ENCODE data around the gene PRSS57.
"Not testable (repeated sequence)": the region's sequence is repeated elsewhere in the genome, so short reads cannot be mapped to it uniquely, and the experiment has no call there.

Gene PRSS57

DNA sequence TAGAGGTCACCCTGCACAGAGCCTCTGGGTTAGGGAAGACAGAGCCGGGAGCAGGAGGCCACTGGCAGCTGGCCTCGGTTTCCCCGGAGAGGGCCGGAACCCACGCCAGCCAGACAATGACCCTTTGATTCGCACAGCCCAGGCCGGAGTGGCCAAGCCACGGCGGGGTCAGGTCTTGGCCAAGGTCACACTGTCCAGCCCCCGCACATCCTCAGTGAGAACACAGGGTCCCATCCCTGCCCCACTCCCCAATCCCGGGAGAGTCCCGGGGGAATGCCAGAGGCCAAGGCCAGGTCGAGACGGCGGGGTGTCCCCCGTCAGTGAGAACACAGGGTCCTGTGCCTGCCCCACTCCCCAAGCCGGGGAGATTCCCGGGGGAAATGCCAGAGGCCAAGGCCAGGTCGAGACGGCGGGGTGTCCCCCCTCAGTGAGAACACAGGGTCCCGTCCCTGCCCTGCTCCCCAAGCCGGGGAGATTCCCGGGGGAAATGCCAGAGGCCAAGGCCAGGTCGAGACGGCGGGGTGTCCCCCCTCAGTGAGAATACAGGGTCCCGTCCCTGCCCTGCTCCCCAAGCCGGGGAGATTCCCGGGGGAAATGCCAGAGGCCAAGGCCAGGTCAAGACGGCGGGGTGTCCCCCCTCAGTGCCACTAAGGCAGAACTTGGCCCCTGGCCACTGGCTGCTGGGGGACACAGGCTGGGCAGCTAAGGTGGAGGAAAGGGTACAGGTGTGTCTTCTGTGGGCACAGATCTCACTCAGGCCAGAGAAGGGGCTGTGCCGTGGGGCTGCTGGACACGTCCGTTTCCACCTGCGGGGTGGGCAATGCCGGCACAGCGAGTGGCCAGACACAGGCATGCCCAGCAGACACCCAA lies 20.7 kb downstream of the PRSS57 start:
- no peak for DNase-seq (ENCODE audit: low read depth)

DNA sequence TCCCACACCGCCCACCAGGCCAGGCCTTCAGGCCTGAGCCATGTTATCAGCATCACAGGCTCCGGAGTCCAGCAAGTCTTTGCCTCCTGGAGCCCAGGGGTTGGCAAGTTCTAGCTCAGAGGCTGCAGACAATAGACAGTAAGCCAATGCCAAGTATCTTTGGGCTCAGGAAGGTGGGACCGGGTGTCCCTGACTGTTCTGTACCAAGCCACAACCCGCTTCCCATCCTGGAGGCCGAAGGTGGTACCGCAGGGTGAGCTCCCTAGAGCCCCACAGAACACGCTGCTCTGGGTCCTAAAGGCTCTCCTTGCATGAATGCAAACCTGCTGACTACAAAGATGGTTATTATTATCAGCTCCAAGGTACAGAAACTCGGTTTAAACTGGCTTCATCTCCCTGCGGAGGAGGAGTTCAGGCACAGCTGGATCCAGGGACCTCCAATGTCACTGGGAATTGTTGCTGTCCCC lies 24.6 kb downstream of the PRSS57 start:
- DNase-seq (ENCODE audit: low read depth), result no peak

DNA sequence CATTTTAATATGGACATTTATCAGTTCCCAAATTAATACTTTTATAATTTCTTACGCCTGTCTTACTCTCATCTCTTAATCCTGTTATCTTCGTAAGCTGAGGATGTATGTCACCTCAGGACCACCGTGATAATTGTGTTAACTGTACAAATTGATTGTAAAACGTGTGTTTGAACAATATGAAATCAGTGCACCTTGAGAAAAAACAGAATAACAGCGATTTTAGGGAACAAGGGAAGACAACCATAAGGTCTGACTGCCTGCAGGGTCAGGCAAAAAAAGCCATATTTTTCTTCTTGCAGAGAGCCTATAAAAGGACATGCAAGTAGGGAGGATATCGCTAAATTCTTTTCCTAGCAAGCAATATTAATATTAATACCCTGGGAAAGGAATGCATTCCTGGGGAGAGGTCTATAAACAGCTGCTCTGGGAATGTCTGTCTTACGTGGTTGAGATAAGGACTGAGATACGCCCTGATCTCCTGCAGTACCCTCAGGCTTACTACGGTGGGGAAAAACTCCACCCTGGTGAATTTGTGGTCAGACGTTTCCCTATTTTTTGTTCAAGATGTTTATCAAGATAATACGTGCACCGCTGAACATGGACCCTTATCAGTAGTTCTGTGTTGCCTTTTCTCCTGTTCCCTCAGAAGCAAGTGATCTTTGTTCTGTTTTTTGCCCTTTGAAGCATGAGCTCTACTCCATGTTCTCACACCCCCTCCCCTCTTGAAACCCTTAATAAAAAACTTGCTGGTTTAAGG lies 26.4 kb downstream of the PRSS57 start:
- DNase-seq (ENCODE audit: low read depth), result peak; percentile 22

GRCh38 chr19:666985-667573 lies 28.2 kb downstream of the PRSS57 start:
- DNase-seq (ENCODE audit: low read depth), result not testable (repeated sequence)

DNA sequence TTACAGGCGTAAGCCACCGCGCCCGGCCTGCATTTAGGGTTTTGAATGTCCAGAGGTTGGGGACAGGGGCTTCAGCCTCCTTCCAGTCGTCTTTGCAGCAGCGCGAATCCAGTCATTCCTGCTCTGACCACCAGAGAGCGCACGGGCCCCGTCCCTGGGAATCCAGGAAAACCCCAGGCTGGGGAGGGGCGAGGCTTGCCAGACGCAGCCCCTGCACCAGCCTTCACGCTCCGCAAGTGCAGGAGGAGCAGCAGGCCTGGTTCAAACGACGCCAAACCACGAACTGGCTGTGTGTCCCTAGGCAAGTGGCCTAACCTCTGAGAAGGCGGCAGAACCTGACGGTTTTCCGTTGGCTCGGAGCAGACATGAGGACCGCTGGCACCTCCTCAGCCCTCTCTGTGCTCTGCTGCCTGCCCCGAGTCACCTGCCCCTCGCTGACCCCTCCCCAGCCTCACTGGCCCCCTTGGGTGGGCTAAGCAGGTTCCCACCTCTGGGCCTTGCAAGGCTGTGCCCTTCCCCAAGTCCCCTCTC lies 30.3 kb downstream of the PRSS57 start:
- DNase-seq (ENCODE audit: low read depth), result peak; percentile 75

DNA sequence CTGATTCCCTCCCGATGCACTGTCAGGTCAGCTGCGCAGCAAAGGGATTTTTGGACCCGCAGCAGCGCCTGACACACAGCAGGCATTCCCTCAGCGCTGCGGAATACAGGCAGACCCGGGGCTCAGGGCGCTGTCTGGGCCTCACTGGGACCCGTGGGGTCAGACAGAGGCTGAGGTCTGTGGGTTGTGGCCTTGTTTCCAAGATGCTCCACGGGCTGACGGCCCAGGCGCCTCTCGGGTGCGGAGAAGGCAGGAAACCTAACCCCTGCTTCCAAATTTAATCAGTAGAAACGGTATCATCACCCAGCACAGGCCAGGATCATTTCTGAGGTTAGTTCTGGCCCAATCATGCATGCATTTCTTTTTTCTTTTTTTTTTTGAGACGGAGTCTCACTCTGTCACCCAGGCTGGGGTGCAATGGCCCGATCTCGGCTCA lies 31.6 kb downstream of the PRSS57 start:
- DNase-seq (ENCODE audit: low read depth), result no peak

DNA sequence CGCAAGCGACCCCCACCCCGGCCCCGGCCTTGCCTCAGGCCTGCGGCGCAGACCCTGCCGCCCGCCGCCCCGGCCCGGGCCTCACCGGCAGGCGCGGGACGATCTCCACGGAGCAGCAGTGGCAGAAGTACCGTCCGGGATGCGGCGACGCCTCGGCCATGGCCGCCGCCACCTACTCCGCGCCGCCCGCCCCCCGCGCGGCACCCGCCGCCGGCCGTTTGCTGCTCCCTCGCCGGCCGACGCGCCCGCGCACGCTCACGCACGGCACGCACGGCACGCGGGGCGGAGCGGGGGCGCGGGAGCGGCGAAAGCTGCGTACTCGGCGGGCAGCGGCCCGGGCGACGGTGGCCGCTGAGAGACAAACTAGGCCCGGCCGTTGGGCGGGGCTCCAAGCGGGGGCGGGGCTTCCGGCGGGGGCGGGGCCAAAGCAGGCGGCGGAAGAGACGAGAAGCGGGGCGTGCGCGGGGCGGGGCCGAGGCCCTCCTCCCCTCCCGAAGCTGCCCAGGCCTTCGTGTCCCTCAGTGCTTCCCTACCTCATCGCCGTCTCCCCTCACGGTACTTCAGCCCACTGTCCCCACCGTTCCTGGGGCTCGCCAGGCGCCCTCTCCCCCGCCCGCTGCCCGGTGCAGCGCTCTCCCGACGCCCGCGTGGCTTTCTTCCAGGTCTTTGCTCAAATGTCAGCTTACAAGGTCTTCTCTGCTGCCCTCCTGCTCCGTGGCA lies 32.1 kb downstream of the PRSS57 start, which contains the start of gene RNF126:
Gene RNF126, minus strand, starts transcription at position 253 of the 720 bp plus-strand sequence. Its CDS starts 93 bp downstream, at position 160.
- DNase-seq (ENCODE audit: low read depth), result peak; percentile 91

DNA sequence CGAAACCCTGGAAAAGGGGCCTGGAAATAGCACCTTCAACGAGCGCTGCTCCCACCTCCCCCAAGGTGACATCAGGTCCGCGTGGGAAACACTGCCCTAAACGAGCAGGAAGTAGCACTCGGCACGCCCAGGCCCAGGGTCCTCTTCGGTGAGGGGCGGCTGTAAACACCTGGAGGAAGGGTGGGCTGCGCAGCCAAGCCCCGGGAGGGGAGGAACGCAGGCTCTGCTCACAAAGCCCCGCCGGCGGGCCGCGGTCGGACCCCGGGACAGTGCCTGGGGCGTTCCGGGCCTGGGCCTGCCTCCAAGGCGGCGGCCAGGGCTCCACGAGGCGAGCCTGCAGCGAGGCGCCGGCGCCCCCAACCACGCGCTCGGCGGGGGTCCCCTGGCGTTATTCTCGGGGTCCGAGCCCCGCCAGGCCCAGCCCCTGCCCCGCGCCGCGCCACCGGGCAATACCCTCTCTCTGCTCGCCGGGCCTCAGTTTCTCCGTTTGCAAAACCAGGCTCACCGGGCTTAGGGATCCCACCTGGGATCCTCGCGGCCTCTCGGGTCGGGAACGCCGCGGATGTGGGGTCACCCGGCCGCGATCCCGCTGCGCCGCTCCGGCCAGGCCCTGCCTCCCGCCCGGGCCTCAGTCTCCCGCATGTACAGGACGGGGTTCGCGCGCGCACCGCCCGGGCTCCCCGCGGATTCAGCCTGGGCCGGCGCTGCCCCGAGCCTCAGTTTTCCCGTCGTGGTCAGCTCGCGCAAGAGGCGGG lies 32.9 kb downstream of the PRSS57 start:
- peak; percentile 53 for DNase-seq (ENCODE audit: low read depth)

GRCh38 chr19:661427-662196 lies 33.6 kb downstream of the PRSS57 start:
- DNase-seq (ENCODE audit: low read depth), result peak; percentile 45

DNA sequence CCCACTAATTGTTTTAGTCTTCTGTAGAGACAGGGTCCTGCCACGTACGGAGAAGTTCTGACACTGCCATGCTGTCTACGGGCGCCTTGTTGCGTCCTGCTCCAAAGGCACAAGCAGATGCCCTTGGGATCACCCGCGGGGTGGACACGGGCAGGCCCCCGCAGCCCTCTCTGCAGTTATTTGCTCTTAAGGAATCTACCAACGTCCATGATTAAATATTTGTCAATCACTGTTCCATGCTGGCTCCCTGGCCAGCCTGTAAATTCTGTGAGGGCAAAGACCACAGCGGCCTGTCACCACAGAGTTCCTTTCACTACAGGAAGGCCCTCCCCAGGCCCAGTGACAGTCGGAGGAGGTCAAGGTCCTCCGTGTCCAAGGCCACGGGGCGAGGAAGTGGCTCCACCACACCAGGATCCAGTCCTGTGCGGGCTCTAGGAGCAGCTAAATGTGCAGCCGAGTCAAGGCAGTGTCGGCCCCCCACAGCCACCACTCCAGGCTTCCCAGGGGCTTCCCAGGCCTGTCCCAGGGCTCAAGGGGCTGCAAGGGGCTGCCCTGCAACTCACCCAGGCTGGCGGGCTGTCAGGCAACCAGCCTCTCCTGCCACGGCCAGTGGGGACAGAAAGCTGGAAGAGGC lies 34.3 kb downstream of the PRSS57 start:
- no peak for DNase-seq (ENCODE audit: low read depth)

GRCh38 chr19:658916-659839 lies 36.1 kb downstream of the PRSS57 start:
- no peak for DNase-seq (ENCODE audit: low read depth)

GRCh38 chr19:658059-658839 lies 37.0 kb downstream of the PRSS57 start:
- no peak for DNase-seq (ENCODE audit: low read depth)

GRCh38 chr19:657611-658010 lies 37.6 kb downstream of the PRSS57 start:
- no peak for DNase-seq (ENCODE audit: low read depth)

DNA sequence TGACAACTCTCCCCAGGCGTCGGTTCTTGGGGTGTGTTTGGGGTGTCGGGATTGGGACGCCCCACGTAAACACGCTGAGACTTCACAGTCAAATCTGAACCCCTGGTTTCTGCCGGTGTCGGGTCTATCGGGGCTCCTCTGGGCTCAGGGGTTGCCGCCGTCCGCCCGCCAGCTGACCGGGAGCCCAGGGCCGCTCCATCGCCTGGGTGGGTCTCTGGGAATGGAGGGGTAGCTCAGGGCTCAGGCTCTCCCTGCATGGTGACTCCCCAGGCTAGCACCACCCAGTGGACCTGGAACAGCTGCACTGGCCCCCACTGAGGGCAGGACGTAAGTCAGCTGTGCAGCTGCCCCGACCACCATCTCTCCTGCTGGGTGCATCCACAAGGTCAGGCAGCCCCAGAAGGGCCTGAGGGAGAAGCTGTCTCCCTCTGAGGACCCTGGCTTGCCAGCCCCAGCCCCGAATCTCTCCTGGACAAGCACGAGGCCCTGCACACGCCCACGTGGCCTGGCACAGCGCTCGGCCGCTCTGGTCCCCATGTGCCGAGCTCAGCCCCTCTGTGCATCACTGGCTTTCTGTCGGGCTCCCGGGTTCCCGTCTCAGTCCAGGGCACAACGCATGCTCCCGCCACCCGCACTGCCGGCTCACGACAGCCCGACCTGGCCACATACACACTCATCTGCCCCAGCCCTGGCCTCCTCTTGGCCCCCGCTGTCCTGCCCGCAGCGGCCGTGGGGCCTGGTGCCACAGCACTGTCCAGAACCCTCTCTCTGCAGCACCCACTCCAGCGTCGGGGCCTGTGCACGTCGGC lies 38.3 kb downstream of the PRSS57 start:
- no peak for DNase-seq (ENCODE audit: low read depth)

GRCh38 chr19:655691-656090 lies 39.6 kb downstream of the PRSS57 start:
- no peak for DNase-seq (ENCODE audit: low read depth)

GRCh38 chr19:653425-653824 lies 41.8 kb downstream of the PRSS57 start:
- DNase-seq (ENCODE audit: low read depth), result no peak

All from EH (cell line).